Caco-2 (cell line): ENCODE measurements around the gene OSBPL2. TPM values are rescaled to one million over a fixed set of nuclear protein-coding genes. Genes with fewer than 3 reads are reported as not detected.

Source experiments
- BruUV-seq: library from RNA; stranded (reverse); fragments of 400-500 nt; replicated peaks from 2 replicates; lab custom pipeline; 2021; lab: Mats Ljungman, UMichigan
- CTCF ChIA-PET: fragments of 300-600 bp; sonication (Branson Sonifier 250); formaldehyde crosslinking; loops from one replicate; lab custom pipeline; 2022; ENCODE audit warnings: antibody characterized with exemption; lab: Charles Lee
- POLR2A ChIA-PET: fragments of 300-600 bp; sonication (Branson Sonifier 250); formaldehyde crosslinking; loops from one replicate; lab custom pipeline; 2022; ENCODE audit warnings: antibody characterized with exemption; lab: Charles Lee
- DNase-seq, 2 experiments: peaks; one replicate each; pipeline versions ENCODE4 v3.0.0 to v3.0.0-alpha.2; 2020 to 2022
- H3K27me3 ChIP-seq: replicated peaks from 2 replicates; pipeline ENCODE4 v1.6.0; 2011; ENCODE audit warnings: low read length; ENCODE audit not compliant: control insufficient read depth, insufficient read depth
- H3K36me3 ChIP-seq: 2 replicates; pipeline ENCODE4 v1.5.1; 2011; ENCODE audit warnings: low read length; ENCODE audit not compliant: control insufficient read depth, insufficient read depth
- H3K4me1 ChIP-seq: fragments of 250-450 bp; sonication (Bioruptor Pico); 2 replicates; pipeline ENCODE4 v1.5.1; 2020; ENCODE audit warnings: mild to moderate bottlenecking
- H3K4me3 ChIP-seq: 2 replicates; pipeline ENCODE4 v1.5.1; 2011; ENCODE audit warnings: low read depth, mild to moderate bottlenecking, control low read depth, low read length
- H3K9me3 ChIP-seq: fragments of 250-450 bp; sonication (Bioruptor Pico); 2 replicates; pipeline ENCODE4 v1.5.1; 2020; ENCODE audit warnings: mild to moderate bottlenecking, moderate library complexity
- H3K27ac Mint-ChIP-seq: one replicate; pipeline ENCODE4 v1.8.0; 2022; ENCODE audit warnings: mixed read lengths; ENCODE audit not compliant: unreplicated experiment
- H3K27me3 Mint-ChIP-seq: one replicate; pipeline ENCODE4 v1.8.0; 2022; ENCODE audit warnings: mixed read lengths; ENCODE audit not compliant: insufficient read depth, unreplicated experiment
- H3K36me3 Mint-ChIP-seq: one replicate; pipeline ENCODE4 v1.8.0; 2022; ENCODE audit warnings: mild to moderate bottlenecking, mixed read lengths; ENCODE audit not compliant: insufficient read depth, unreplicated experiment
- H3K4me1 Mint-ChIP-seq: one replicate; pipeline ENCODE4 v1.8.0; 2022; ENCODE audit warnings: low read depth, mixed read lengths; ENCODE audit not compliant: unreplicated experiment
- H3K4me3 Mint-ChIP-seq: one replicate; pipeline ENCODE4 v1.8.0; 2022; ENCODE audit warnings: mild to moderate bottlenecking, moderate library complexity, mixed read lengths; ENCODE audit not compliant: unreplicated experiment
- H3K9me3 Mint-ChIP-seq: one replicate; pipeline ENCODE4 v1.8.0; 2022; ENCODE audit warnings: mixed read lengths; ENCODE audit not compliant: unreplicated experiment
- CTCF ChIP-seq, 2 experiments: fragments of 200-600 bp in 1 of 2; IDR thresholded peaks; 1 replicate in 1 of 2; 2 replicates in 1 of 2; pipeline versions ENCODE4 v1.5.1 to v1.8.0; 2011 to 2022; ENCODE audit warnings: antibody characterized with exemption in 1 of 2, control low read depth in 1 of 2, inconsistent platforms in 1 of 2, low read depth in 1 of 2, low read length in 1 of 2, mild to moderate bottlenecking in 1 of 2, moderate library complexity in 1 of 2; ENCODE audit not compliant: insufficient read depth in 1 of 2, severe bottlenecking in 1 of 2, unreplicated experiment in 1 of 2
- intact Hi-C: fragments of 100-400 bp; cut with micrococcal nuclease; formaldehyde crosslinking; loops from one replicate; pipeline ENCODE4 v1.10.0; 2022; ENCODE audit not compliant: unreplicated experiment
- total RNA-seq: library from RNA; stranded (reverse); gene quantifications from 2 replicates; pipeline ENCODE4 v1.2.3, GENCODE V29; 2022

OSBPL2 gene
- total RNA-seq, 1 experiment from 2014 or later: 132 TPM

- no TSS peak for BruUV-seq
- no peaks in the 10 kb centered on the region for H3K9me3 Mint-ChIP-seq
- ChIA-PET POLR2A (no interaction called here), CTCF (no interaction called here)
- no peak overlapping the region for H3K4me3 ChIP-seq
- H3K36me3 Mint-ChIP-seq: peaks cover 99% of the 10 kb centered on the region
- no peaks in the 10 kb centered on the region for H3K9me3 ChIP-seq
- H3K27me3 Mint-ChIP-seq: no peaks in the 10 kb centered on the region
- H3K4me1 ChIP-seq: no peaks in the 10 kb centered on the region
- no peak overlapping the region for H3K4me3 Mint-ChIP-seq
- peaks cover 11% of the 10 kb centered on the region for H3K36me3 ChIP-seq
- no peaks in the 10 kb centered on the region for H3K27me3 ChIP-seq
- intact Hi-C loops: no loop called here
- H3K4me1 Mint-ChIP-seq: no peaks in the 10 kb centered on the region
- DNase-seq: no peak
- TF ChIP-seq CTCF (IDR thresholded peaks at IDR 0.05; ENCODE audit: insufficient read depth in 1 of 2, low read depth in 1 of 2, low read length in 1 of 2, severe bottlenecking in 1 of 2, unreplicated experiment in 1 of 2): no peak
- no peak overlapping the region for H3K27ac Mint-ChIP-seq
These were observed 23.7 kb downstream of the OSBPL2 start for GRCh38 chr20:62262064-62262463.

DNA sequence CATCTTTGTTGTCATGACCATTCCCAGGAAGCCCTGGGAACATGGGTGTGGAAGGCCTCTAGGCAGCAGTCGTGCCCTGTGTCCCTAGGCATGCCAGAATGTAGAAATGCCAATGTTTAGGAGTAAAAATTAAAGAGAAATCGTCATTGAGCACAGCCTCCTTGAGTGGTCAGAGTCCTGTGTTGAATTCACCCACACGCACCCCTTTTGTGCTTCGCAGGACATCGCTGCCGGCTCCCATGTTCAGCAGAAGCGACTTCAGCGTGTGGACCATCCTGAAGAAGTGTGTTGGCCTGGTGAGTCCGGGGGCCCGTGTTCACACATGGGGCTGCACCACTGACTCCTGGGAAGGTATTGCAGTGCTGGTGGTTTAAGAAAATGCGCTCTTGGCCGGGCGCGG lies 25.1 kb downstream of the OSBPL2 start:
- H3K27me3 ChIP-seq: no peaks in the 10 kb centered on the region
- no peaks in the 10 kb centered on the region for H3K9me3 ChIP-seq
- no peaks in the 10 kb centered on the region for H3K4me1 ChIP-seq
- no peaks in the 10 kb centered on the region for H3K9me3 Mint-ChIP-seq
- DNase-seq: no peak
- peaks cover 11% of the 10 kb centered on the region for H3K36me3 ChIP-seq
- BruUV-seq: no TSS peak
- no peak for TF ChIP-seq CTCF (IDR thresholded peaks at IDR 0.05; ENCODE audit: insufficient read depth in 1 of 2, low read depth in 1 of 2, low read length in 1 of 2, severe bottlenecking in 1 of 2, unreplicated experiment in 1 of 2)
- no peak overlapping the region for H3K27ac Mint-ChIP-seq
- no peaks in the 10 kb centered on the region for H3K4me1 Mint-ChIP-seq
- no peak overlapping the region for H3K4me3 Mint-ChIP-seq
- no peaks in the 10 kb centered on the region for H3K27me3 Mint-ChIP-seq
- peaks cover 92% of the 10 kb centered on the region for H3K36me3 Mint-ChIP-seq
- no peak overlapping the region for H3K4me3 ChIP-seq
- ChIA-PET POLR2A (no interaction called here), CTCF (no interaction called here)
- intact Hi-C loops: no loop called here

DNA sequence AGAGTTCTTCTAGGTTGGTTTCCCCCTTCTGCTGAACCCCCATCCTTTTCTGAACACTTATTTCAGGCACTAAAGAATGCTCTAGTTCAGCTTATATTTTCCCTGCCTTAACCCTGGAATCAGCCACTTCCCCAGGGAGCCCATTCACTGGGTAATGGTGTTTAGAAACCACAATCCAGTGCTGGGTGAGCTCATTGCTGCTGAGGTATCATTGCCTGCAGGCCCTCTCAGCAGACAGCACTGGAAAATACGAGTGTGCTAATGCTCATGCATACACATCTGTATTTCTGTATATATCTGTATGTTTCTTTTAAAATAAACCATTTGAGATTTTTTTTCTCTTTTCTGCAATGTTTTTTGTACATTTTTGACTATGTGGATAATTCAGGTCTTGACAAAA lies 27.0 kb downstream of the OSBPL2 start:
- POLR2A ChIA-PET: no interaction called here
- TF ChIP-seq CTCF (IDR thresholded peaks at IDR 0.05; ENCODE audit: insufficient read depth in 1 of 2, low read depth in 1 of 2, low read length in 1 of 2, severe bottlenecking in 1 of 2, unreplicated experiment in 1 of 2): no peak
- CTCF ChIA-PET: no interaction called here
- intact Hi-C loops: no loop called here
- Mint-ChIP-seq H3K9me3 (no peaks in the 10 kb centered on the region), H3K4me3 (no peak overlapping the region), H3K36me3 (peaks cover 84% of the 10 kb centered on the region), H3K4me1 (peaks cover 8% of the 10 kb centered on the region), H3K27me3 (no peaks in the 10 kb centered on the region), H3K27ac (no peak overlapping the region)
- no peak overlapping the region for H3K4me3 ChIP-seq
- H3K27me3 ChIP-seq: no peaks in the 10 kb centered on the region
- no TSS peak for BruUV-seq
- no peaks in the 10 kb centered on the region for H3K4me1 ChIP-seq
- no peak for DNase-seq
- no peaks in the 10 kb centered on the region for H3K9me3 ChIP-seq
- H3K36me3 ChIP-seq: peaks cover 13% of the 10 kb centered on the region
